Bone marrow (tissue), 2 donors: ENCODE measurements around the gene CHD1L.
"Not testable (repeated sequence)": the region's sequence is repeated elsewhere in the genome, so short reads cannot be mapped to it uniquely, and the experiment has no call there.

ENCODE experiments used
- DNase-seq, 2 donors: peaks; one replicate each; lab custom pipeline; 2025; lab: John Stamatoyannopoulos, UW

The CHD1L gene

DNA sequence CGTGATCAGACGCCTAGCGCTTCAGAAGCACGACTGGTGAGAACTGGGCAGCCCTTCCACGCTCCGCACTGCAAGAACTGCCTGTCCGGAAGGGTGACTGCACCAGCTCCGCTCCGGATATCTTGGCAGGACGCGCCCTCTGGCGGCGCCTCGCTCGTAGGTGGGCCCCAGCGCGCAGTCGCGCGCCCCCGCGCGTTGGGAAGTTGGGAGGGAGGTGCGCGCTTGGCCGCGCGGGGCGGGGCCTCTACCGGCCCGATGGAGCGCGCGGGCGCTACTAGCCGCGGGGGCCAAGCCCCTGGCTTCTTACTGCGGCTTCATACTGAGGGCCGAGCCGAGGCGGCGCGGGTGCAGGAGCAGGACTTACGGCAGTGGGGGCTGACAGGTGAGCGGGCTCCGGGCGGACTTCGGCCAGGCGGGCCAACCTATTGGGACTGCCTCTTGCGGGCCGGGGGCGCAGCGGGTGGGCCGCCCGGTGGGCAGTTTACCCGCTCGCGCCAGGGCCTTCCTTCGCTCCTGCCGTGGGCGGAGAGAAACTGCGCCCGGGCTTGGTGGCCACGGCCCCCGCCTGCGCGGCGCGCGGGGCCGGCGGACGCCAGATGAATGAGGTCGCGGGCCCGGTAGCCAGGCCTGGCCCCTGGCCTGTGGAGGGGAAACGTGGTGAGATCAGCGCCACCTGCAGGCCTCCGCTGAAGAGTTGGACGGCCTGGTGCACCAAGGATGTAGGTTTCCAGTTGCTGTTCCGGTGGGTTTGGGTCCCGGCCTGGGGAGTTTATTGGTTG, at the start of gene CHD1L:
TSS of gene CHD1L (plus strand) at position 236 of the 779 bp plus-strand sequence. CDS start at position 256, 20 bp downstream.
- peak; percentile 89 to 92 for DNase-seq

DNA sequence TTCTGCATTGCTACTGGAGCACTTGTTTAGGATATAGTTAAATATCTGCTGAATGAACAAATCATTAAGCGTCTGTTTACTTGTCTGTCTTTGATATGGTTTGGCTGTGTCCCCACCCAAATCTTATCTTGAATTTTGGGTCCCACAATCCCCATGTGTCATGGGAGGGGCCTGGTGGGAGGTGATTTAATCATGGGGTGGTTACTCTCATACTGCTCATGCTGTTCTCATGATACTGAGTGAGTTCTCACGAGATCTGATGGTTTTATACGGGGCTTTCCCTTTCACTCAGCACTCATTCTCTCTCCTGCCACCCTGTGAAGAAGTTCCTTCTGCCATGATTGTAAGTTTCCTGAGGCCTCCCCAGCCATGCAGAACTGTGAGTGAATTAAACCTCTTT, 45.2 kb upstream of the CHD1L start:
- not testable (repeated sequence) for DNase-seq

DNA sequence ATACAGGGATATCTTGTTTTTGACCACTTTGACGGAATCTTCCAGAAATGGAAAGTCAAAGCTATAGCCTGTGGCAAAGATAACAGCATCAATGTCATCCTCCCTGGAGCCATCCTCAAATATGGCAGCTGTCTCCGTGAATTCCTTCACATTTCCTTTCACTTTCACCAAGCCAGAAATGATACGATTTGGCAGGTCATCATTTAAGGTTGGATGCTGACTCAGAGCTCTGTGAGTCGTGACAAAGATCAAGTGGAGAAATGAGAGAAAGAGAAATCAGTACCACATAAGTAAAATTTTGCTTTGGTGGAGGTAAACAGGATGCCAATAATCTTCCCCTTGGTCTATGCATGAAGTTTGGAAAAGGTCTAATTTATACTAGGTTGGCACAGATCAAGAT, 41.2 kb upstream of the CHD1L start:
- DNase-seq = no peak

DNA sequence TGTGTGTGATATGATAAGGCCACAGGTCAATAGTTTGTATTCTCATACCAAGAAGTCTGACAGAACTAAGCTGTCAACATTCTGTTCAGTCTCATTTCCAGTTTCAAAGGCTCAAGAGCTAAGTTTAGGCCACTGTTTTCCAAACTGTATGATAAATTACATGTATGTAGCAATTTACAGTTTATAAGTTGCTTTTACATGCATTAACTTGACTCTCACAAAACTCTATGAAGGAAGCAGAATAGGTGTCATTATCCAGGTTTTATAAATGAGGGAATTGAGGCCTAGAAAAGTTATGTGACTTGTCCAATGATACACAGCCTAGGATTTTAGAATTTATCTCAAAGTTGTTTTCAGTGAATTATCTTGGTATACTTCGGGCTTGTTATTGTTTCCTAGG, 40.7 kb upstream of the CHD1L start:
- DNase-seq = no peak

DNA sequence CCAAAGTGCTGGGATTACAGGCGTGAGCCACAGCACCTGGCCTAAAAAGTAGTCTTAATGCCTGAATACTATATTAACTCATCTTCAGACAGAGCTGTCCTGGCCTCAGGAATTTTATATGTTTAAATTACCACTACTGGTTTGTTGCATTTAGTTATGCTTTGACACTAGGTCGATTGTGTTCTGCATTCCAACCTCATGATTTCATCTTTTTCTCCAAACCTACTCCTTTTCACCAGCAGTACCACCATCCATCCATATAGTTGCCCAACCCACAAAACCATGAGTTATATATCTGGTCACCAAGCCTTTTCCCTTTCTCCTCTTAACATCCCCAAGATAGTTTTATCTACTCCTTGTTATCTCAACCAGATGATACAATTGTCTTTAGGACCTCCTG, 39.9 kb upstream of the CHD1L start:
- no peak for DNase-seq

DNA sequence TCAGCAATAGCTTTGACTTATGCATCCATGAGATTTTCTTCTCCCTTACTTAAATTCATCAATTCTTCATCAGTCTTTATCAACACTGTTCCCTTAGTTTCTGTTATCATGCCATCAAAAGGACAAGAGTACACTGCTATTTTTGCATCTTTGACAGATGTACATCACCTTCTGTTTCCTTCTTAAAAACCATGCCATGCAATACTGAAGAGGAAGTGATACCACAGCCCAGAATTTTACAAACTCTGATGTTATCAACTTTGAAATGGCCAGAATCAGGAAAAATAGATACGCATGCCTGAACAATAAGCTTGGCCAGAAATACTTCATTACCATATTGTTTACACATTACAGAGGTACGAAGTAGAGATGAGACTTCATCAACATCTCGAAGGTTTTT, 38.4 kb upstream of the CHD1L start:
- DNase-seq = no peak

DNA sequence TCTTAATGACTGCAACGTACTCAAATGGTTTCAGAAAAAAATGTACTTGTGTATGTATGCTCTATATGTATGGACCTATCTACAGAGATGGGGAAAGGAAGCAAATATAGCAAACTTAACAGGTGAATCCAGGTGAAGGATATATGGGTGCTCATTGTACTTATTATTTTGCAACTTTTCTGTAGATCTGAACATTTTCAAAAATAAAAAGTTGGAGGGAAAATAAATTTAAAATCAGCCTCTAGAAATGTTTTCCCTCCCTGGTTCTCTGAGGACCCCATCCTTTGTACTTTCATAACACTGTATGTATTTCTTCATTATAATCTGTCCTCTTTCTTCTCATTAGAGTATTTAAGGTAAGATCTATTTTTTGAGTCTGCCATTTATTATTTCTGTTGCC, 35.3 kb upstream of the CHD1L start:
- DNase-seq = no peak

DNA sequence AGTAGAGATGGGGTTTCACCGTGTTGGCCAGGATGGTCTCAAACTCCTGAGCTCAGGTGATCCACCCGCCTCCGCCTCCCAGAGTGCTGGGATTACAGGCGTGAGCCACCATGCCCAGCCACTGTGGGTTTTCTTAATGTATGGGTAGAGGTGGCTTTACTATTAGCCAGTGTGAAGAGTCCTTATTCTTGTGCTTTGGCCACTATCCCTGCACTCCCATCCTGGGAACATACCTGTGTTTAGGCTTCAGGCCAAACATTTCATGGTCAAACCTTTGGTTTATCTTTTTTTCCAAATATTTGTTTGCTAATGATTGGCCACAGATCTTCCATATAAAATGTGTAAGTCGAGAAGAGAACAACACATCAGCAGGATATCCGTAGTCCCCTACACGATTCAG, 33.9 kb upstream of the CHD1L start:
- no peak for DNase-seq

DNA sequence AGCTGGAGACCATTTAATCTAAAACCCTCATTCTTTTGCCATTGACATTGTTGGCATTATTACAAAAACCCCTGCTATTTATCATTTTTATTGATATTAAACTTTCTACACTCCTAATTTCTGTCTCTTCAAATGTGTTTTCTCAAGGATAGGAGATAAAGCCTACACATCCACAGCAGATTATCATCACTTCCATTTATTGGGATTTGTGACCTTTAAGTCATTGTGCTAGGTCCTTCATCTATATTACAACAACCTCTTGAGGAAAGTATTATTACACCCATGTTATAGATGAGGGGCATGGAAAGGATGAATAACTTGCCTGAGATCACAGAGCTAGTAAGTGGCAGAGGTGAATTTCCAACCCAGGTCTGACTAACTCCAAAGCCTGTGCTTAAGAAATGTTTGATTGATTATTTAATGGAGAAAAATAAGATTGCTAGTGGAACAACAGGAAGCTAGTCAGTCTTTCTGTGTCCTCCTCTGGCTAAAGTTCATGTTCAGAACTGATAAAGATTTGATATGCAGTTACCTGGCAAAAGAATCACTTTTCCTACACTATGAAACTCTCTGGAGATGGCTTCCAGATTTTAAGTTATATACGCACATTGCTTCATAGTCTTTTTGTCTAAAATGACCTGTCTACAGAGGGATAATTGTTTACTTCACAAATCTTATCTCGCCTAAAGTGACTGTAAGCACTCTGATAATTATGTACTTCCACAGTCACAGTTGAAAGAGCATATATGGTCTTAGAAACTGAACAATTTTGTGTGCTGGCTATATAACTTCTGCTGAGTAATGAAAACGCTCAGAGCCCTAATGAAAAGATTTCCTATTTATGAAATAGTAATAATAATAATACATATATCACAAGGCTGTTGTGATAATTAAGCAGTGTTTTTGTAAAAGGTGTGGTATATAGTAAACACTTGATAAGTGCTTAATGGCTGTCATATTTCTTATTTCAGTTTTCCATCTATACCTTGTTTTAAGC, 32.4 kb upstream of the CHD1L start:
- no peak for DNase-seq

DNA sequence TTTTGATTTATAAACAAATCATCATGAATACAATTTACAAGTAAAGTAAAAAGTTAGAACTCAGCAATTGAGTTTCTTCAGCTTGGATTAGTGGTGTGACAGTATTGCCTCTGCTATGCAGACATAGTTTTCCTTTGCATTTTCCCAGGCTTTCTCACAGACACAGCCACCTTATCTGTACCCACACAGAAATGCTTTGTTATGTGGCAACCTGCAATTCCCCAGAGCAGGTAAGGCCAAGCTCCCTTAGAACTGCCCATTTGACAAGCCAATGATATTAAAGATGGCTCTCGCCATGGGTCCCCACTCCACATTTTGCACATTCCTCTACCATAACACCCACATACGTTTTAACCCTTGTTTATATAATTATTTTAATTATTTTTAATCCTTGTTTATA, 31.5 kb upstream of the CHD1L start:
- DNase-seq = no peak

DNA sequence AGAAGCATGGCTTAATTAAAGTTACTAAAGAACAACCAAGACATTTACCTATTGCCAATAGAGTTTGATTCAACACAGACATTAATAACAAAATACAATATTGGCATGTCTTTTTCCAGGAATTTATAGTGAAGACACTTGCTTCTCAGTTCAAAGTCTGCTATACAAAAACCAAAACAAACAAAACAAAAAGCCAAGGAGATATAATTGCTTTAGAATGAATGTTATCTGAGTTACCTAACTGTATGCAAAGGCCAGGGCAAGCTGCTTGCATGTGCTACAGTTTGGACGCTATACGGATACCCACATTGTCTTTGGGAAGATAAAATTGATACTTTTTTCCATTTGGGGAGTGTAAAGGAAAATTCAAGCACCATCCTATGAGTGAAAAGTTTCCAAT, 30.9 kb upstream of the CHD1L start:
- no peak for DNase-seq

DNA sequence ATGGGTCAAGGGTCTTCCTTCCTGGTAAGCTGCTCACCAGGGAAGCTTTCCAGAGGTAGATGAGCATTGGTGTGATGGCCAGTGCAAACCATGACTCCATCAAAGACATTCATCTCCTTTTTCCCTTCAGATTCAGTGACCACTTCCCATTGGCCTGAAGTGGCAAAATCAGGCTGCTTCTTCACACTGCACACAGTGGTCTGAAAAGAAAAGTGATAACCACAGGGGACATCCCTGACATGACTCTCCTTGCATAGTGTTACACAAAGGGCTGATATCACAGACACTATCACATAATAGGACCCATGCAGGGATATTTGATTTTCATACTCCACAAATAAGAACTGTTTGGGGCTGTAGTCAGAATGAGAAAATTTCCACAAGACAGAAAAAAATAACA, 29.2 kb upstream of the CHD1L start:
- DNase-seq = no peak

DNA sequence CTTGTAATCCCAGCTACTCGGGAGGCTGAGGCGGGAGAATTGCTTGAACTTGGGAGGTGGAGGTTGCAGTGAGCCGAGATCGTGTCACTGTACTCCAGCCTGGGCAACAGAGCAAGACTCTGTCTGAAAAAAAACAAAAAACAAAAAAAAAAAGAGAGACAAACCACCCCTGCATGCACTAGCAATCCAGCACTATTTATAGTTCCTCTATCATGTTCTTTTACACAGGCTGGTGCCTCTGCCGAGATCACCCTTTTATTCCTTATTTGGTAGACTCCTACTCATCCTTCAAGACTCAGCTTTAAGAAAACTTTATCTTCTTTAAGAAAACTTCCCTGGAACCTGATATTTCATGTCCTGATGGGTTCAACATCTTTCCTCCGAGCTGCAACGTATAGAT, 28.2 kb upstream of the CHD1L start:
- DNase-seq = no peak

DNA sequence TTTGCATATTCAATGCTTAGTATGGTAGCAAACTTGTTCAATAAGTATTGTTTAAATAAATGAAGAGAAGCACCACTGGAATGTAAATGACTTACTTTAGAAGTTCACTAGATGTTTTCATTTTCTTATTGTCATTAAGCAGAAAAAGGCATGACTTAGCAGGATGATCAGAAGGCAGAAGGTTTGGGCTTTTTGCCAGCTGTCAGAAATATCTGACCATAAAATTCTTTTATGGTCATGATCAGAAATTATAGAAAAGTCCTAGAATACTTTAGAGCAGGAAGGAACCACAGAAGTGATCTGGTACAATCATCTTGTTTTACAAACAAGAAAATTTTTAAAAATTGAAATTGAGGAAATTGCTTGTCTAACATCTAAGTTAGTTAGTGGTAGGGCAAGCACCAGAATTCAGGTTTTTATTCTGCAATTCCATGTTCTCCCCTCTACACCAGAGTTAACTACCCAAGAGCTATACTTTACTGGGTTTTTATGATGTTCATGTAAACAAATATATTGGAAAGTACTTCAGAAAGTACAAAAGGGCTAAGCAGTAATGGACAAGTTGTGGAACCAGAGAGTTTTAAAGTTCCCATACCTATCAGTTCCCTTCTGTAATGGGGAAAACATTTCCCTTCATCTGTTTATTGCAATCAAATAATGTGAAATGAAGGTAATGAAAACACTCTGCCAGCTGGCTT, 27.5 kb upstream of the CHD1L start:
- peak in 1 of 2 donors; percentile 18 for DNase-seq

DNA sequence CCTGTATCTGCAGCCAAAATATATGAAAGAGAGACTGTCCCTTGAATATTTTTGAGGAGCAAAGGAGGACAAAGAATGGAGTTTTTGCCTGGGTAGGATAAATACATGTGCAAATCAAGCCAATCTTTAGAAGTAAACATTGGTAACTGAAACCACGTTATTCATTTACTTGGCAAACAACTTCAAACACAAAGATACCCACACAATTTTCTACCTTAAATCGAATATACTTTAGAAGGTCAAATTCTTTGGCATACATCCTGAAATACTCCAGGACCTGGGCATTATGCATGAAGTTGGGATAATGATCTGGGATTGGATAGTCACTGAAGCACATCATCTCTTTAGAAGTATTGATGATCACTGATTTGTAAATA, 27.0 kb upstream of the CHD1L start:
- DNase-seq = no peak

DNA sequence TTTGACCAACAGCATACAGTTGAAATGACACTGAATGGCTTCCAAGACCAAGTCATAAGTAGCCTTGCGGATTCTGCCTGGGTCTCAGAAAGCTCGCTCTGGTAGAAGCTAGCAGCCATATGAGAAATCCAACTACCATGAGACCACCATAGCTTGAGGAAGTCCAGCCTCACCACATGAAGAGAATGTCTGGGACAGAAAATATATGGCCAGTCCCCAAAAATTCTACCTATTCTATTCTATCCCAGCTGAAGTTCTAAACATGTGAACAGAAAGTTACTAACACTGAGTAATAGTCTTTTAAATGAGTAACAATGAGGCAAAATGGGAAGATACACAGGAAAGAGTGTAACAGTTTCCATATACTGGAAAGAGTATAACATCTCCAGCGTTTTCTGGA, 26.4 kb upstream of the CHD1L start:
- no peak for DNase-seq

DNA sequence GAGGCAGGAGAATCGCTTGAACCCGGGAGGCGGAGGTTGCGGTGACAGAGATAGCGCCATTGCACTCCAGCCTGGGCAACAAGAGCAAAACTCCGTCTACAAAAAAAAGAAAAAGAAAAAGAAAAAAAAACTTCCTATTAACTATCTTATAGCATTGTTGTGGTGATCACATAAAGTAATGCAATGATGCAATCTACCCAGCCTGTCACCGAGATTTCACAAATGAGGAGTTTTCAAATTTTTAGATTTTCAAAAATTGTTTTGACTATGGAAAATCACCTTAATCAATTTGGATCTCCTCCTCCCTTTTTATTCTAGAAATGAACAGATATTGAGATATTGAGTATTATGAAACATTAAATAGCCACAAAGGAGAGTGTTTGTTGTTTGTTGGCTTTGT, 25.3 kb upstream of the CHD1L start:
- DNase-seq = no peak

DNA sequence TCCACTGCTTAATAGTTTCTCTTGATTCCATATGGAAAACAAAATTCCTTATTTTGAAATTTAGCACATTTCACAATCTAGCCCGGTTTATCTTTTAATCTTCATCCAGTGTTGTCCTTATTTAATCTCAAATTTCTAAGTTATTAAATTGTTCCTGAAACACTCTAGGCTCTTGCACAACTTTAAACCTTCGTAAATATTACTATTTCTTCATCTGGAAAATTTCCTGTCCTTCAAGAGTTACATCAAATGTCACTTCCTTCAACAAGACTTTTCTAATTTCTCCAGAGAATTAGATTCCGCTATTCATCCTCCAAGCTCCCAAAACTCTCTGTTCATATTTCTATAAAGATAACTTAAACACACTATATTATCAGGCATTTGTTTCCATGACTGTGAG, 23.9 kb upstream of the CHD1L start:
- no peak for DNase-seq

DNA sequence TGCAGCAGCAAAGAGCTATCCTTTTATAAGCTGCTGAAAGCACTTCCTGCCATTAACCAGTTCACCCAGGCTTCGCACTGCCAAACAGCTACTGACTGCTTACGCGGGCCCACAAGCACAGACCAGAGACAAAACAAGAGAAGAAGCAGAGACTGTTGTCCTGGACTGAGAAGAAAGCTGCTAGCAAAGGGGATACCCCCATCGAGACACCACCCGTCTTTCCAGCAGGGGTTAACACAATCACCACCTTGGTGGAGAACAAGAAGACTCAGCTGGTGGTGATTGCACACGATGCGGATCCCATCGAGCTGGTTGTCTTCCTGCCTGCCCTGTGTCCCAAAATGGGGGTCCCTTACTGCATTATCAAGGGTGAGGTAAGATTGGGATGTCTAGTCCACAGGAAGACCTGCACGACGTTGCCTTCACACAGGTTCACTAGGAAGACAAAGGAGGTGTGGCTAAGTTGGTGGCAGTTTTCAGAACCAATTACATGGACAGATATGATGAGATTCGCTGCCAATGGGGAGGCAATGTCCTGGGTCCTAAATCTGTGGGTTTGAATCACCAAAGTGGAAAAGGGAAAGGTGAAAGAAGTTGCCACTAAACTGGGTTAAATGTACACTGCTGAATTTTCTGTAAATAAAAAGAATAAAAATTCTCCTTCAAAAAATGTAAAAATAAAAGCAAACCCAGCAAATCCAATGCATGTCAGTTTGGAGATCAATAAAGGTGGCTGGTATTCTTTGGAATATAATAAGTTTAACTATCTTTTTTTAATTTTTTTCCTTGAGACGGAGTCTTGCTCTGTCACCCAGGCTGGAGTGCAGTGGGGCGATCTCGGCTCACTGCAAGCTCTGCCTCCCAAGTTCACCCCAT, 18.5 kb upstream of the CHD1L start:
- no peak for DNase-seq

DNA sequence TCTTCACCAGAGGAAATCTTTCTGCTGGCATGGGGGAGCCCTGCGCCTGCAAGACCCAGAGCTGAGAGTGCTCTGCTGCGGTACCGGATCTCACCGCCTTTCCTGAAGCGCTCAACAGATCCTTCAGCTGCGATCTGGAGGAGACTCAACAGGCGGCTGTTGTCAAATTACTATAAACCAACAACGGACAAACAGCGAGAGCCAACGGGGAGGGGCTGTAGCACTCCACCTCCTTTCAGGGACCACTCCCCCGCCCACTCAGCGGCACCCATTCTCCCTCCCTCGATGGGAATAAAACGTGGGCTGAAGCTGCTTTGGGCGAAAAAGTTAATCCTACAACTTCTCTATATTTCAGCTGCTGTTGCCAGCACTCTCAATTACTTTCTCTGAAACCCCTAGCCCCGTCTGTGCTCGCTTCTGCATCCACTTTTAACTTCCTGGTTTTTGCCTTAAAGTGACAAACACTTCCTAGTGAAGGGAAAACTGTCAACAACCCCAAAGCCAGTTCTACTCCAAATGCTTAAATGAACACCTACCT, 17.2 kb upstream of the CHD1L start, which contains the start of gene FMO5:
TSS of gene FMO5 (minus strand) at position 147 of the 538 bp plus-strand sequence. CDS start 310 bp downstream, outside the sequence.
- DNase-seq = peak; percentile 32 to 68

DNA sequence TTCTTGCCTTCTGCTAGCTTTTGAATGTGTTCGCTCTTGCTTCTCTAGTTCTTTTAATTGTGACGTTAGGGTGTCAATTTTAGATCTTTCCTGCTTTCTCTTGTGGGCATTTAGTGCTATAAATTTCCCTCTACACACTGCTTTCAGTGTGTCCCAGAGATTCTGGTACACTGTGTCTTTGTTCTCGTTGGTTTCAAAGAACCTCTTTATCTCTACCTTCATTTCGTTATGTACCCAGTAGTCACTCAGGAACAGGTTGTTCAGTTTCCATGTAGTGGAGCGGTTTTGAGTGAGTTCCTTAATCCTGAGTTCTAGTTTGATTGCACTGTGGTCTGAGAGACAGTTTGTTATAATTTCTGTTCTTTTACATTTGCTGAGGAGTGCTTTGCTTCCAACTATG, 11.5 kb upstream of the CHD1L start:
- DNase-seq = not testable (repeated sequence)
